GM18517 (cell line): ENCODE data around the gene CLASP2.
"Not testable (repeated sequence)": the region's sequence is repeated elsewhere in the genome, so short reads cannot be mapped to it uniquely, and the experiment has no call there.

ENCODE experiments used
- ATAC-seq: cut with Tn5 transposase; IDR thresholded peaks from one replicate; pipeline ENCODE4 v1.9.1; 2021; ENCODE audit warnings: mild to moderate bottlenecking, moderate library complexity; ENCODE audit not compliant: unreplicated experiment

CLASP2 gene

GRCh38 chr3:33459577-33459976 lies 258.5 kb downstream of the CLASP2 start:
- not testable (repeated sequence) for ATAC-seq

DNA sequence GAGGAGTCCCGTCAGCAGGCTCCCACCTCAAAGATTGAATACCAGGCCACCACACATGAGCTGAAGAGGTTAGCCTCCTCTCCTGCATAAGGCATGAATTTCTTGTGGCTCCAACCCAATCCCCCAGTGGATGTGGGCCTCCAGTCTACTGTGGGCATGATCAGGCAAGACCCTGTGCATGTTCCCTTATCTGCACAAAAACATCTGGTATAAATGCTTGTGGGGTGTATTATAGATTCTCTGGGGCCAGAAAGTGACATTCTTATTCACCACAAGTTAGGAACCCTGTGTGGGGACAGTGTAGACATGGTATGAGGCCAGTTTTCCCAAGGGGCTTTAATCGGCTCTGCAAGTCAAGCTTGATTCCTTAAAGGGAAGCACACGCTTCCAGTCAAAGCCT lies 259.6 kb downstream of the CLASP2 start:
- ATAC-seq, result no peak

DNA sequence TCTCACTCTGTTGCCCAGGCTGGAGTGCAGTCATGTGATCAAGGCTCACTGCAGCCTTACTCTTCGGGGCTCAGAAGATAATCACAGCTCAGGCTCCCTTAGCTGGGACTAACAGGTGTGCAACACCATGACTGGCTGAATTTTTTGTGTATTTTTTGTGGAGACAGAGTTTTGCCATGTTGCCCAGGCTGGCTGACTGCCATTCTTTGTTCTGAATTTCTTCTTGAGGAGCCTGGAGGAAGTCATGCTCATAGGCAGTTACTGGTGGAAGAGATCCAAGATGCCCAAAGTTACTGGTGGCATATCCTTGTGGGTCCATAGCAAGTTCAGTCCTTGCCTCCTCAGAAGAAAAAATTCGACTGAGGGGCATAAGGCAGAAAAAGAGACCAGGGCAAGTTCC lies 261.3 kb downstream of the CLASP2 start:
- ATAC-seq, result no peak

DNA sequence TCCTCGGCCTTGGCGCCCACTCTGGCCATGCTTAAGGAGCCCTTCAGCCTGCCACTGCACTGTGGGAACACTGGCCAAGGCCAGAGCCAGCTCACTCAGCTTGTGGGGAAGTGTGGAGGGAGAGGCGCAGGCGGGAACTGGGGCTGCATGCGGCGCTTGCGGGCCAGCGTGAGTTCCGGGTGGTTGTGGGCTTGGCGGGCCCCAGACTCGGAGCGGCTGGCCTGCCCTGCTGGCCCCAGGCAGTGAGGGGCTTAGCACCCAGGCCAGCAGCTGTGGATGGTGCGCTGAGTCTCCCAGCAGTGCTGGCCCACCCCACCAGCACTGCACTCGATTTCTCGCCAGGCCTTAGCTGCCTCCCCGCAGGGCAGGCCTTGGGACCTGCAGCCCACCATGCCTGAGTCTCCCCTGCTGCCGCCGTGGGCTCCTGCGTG lies 264.7 kb downstream of the CLASP2 start:
- ATAC-seq, result no peak

- not testable (repeated sequence) for ATAC-seq
These were observed 266.1 kb downstream of the CLASP2 start for GRCh38 chr3:33451994-33452393.

DNA sequence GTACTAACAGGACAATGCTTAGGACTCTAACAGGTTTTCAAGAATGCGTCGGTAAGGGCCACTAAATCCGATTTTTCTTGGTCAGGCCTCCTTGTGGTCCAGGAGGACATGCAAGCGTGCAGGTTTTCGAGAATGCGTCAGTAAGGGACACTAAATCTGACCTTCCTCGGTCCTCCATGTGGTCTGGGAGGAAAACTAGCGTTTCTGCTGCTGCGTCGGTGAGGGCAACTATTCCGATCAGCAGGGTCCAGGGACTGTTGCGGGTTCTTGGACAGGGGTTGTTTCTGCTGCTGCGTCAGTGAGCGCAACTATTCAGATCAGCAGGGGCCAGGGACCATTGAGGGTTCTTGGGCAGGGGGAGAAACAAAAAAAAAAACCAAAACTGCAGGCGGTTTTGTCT lies 270.1 kb downstream of the CLASP2 start:
- ATAC-seq, result no peak

DNA sequence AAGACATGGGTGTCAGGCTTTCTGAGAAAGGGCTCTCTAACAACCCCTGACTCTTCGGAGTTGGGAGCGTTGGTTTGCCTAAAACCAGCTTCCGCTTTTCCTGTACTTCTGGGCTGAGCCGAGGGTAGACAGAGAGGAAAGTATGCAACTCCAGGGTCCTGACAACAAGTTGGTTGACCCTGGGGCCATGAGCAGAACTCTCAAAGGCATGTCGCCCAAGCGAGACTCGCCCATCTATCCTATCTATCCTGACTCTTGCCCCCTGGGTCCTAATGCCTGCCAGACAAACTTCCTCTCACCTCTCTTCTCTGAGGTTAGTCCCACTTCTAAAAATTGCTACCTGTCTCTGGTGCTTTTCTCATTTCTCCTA lies 270.8 kb downstream of the CLASP2 start:
- not testable (repeated sequence) for ATAC-seq
